ENCODE data around the gene PERCC1.
"Not testable (repeated sequence)": the region's sequence is repeated elsewhere in the genome, so short reads cannot be mapped to it uniquely, and the experiment has no call there.

Gene PERCC1

GRCh38 chr16:1470481-1471251, 39.8 kb downstream of the PERCC1 start:
- no peak for DNase-seq

GRCh38 chr16:1471569-1472194, 40.8 kb downstream of the PERCC1 start:
- no peak for DNase-seq

- no peak for DNase-seq
Measured at GRCh38 chr16:1472974-1473373, 42.1 kb downstream of the PERCC1 start.

GRCh38 chr16:1474082-1474795, 43.4 kb downstream of the PERCC1 start:
- DNase-seq: no peak

GRCh38 chr16:1474796-1475551, 44.1 kb downstream of the PERCC1 start, which contains the start of gene CLCN7:
TSS of gene CLCN7 (minus strand) at chr16:1475028. CDS start at chr16:1474974, 54 bp downstream.
- peak; percentile 86 for DNase-seq

GRCh38 chr16:1475552-1476114, 44.8 kb downstream of the PERCC1 start:
- no peak for DNase-seq

- no peak for DNase-seq
Measured at GRCh38 chr16:1477033-1477432, 46.2 kb downstream of the PERCC1 start.

- not testable (repeated sequence) for DNase-seq
Measured at GRCh38 chr16:1478937-1479336, 48.1 kb downstream of the PERCC1 start.

GRCh38 chr16:1481906-1482835, 51.3 kb downstream of the PERCC1 start:
- no peak for DNase-seq
